GM21423 (cell line): ENCODE measurements around the gene GALK2.
A peak's percentile ranks its signal among the peaks of the same experiment; 100 is the strongest.
"Not testable (repeated sequence)": the region's sequence is repeated elsewhere in the genome, so short reads cannot be mapped to it uniquely, and the experiment has no call there.

Experiments
- ATAC-seq: cut with Tn5 transposase; IDR thresholded peaks from one replicate; pipeline ENCODE4 v1.9.1; 2021; ENCODE audit warnings: mild to moderate bottlenecking, moderate library complexity; ENCODE audit not compliant: unreplicated experiment

Gene GALK2

DNA sequence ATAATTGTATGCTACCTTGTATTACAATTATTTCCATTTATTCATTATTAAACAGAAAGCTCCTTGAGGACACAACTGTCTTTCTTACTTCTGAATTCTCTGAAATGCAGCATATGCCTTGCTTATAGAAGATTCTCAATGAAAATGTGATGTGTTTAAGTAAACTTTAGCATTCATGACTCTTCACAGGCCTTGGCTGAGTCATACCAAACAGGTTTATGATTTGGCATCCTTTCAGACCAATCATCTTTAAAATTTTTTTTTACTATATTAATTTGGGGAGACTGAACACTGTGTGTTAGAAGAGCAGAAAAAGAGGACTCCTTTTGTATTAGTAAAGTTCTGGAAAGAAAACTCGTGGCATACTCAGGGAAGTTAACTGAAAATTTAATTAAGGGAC is 6.4 kb upstream of the GALK2 start:
- ATAC-seq = no peak

GRCh38 chr15:49164865-49165264 is 5.2 kb upstream of the GALK2 start:
- no peak for ATAC-seq

GRCh38 chr15:49168016-49168415 is 2.0 kb upstream of the GALK2 start:
- no peak for ATAC-seq

DNA sequence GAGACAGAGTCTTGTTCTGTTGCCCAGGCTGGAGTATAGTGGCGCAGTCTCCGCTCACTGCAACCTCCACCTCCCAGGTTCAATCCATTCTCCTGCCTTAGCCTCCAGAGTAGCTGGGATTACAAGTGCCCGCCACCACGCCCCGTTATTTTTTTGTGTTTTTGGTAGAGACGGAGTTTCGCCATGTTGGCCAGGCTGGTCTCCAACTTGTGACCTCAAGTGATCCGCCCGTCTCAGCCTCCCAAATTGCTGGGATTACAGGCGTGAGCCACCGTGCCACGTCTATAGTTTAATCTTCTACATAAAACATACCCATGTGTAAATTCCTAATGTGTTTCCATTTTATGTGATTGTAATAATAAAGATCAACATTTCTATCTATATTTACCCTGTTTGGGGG is 1.7 kb downstream of the GALK2 start:
- ATAC-seq = no peak

DNA sequence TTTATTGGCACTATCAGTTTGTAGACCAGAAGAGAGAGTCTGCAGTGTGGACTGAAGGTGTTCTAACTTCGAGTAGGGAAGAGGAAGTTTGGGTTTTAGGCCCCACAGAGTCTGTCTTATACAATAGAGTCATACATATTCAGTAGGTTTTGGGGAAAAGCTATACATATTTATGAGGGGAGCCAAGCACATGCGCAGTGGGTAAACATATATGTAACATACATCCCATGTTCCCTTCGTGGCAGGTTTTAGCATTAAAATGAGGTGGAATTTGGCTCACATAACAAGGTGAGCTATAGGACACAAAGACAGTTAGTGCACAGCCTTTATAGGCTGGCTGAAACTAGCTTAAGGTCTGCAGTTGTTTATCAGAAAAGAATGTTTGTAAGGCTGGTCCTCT is 4.9 kb downstream of the GALK2 start:
- no peak for ATAC-seq

DNA sequence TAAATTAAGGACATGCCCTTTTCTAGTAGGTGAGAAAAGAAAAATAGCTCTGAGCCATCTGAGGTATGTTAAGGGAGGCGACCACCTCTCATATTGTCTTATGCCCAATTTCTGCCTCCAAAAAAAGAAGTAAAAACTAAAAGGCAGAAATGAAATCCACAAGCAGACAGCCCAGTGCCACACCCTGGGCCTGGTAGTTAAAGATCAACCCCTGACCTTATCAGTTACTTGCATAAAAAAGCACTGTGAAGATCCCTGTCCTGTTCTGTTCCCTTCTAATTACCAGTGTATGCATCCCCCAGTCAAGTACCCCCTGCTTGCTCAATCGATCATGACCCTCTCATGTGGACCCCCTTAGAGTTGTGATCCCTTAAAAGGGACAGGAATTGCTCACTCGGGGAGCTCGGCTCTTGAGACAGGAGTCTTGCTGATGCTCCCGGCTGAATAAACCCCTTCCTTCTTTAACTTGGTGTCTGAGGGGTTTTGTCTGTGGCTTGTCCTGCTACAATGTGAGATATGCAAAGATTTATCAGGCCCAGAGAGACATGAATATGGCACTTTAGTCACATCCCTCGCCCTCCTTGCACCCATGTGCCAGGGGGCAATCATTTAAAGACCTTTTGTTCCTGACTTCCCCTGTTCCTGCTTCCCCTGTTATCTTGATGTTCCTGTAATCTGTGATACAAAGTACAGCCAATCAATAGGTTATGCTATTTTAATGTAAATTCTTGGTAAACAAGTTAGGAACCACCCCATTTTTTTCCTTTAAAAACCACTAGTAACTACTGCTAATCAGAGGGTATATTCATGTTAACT is 5.7 kb downstream of the GALK2 start:
- not testable (repeated sequence) for ATAC-seq

GRCh38 chr15:49178497-49178896 is 8.4 kb downstream of the GALK2 start:
- ATAC-seq = no peak

DNA sequence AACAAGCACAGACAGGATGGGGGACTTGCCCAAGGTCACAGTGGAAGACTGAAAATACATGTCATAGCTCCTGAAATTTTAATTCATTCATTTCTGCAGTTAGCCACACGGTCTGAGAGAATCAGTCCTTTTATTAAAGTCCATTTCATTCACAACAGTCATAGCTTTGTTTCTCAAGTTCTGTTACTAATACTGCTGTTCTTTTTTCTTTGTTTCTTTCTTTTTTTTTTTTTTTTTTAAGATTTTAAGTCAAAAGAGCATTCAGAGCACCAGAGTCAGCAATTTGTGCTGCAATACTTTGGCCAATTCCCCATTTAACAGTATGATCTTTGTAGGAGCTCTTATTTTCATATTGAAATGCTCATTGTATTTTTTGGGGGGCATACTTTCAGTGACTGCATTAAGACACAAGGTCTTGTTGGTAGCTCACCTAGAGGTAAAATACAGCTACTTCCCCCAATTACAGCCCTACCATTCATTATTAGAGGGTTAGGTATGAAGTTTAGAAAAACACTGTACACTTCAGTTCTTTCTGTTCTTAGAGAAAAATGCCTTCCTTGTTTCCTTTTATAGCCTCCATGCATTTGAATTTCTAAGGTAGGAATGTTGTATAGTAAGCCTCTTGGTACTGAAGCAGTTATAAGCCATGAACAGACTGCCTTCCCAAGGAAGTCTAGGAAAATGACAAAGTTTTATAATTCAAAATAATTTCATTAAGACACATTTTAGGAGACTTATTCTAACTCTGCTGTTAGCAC is 9.6 kb downstream of the GALK2 start:
- no peak for ATAC-seq

DNA sequence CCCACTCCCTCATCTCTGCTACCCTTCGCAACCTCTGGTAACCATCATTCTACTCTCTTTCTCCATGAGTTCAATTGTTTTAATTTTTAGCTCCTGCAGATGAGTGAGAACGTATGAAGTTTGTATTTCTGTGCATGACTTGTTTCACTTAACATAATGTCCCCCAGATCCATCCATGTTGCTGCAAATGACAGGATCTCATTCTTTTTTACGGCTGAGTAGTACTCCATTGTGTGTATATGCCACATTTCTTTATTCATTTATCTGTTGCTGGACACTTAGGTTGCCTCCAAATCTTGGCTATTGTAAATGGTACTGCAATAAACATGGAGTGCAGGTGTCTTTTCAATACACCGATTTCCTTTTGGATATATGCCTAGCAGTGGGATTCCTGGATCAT is 12.1 kb downstream of the GALK2 start:
- no peak for ATAC-seq

DNA sequence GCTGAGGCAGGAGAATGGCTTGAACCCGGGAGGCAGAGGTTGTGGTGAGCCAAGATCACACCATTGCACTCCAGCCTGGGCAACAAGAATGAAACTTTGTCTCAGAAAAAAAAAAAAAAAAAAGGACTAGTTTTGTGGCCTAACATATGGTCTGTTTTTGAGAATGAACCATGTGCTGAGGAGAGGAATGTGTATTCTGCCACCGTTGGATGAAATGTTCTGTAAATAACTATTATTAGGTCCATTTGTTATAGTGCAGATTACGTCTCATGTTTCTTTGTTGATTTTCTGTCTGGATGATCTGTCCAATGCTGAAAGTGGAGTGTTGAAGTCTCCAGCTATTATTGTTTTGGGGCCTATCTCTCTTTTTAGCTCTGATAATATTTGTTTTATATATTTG is 13.7 kb downstream of the GALK2 start:
- ATAC-seq = not testable (repeated sequence)

DNA sequence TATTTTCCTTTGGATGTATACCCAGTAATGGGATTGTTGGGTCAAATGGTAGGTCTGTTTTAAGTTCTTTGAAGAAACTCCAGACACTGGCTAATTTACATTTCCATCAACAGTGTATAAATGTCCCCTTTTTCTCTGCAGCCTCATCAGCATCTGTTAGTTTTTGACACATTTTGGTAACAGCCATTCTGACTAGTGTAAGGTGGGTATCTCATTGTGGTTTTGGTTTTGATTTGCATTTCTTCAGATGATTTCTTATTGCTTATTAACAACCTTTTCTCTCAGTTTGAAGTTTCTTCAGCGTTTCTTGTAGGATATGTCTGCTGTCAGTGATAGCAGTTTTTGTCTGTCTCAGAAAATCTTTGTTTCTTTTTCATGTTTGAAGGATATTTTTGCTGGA is 15.4 kb downstream of the GALK2 start:
- peak; percentile 83 for ATAC-seq

- ATAC-seq = no peak
These were observed 17.6 kb downstream of the GALK2 start for GRCh38 chr15:49187549-49188245.

- ATAC-seq = no peak
These were observed 18.9 kb downstream of the GALK2 start for GRCh38 chr15:49188933-49189332.

- ATAC-seq = no peak
These were observed 19.6 kb downstream of the GALK2 start for GRCh38 chr15:49189631-49190030.

GRCh38 chr15:49190586-49190985 is 20.5 kb downstream of the GALK2 start:
- ATAC-seq = no peak

- no peak for ATAC-seq
These were observed 21.8 kb downstream of the GALK2 start for GRCh38 chr15:49191892-49192291.

DNA sequence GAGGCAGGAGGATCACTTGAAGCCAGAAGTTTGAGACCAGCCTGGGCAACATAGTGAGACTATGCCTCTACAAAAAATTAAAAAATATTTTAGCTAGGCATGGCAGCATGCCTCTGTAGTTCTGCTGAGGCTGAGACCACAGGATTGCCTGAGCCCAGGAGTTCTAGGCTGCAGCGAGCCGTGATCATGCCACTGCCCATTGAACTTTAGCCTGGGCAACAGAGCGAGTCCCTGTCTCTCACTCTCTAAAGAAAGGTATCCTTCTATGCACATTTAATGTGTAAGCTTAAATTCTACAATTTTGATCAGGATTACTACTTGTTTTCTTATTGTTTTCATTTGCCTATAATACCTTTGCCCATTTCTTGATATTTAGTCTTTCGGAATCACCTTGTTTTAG is 26.8 kb downstream of the GALK2 start:
- ATAC-seq = no peak

DNA sequence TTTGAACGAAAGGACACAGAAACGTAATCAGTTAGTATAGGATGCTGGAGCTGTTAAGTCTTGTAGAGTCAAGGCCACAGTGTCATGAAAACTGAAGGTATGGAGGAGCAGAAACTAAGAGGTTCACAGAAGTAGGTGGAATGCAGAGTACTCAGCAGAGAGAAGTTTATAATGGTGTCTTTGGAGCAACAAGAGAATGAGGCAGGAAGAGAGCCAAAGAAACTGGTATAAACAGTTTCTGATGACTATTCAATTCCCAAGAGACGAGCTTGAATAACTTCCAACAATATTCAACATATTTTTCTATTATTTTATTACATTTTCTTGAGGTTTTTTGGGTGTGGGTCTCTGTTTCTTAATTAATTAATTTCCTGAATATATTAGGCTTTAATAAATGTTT is 29.6 kb downstream of the GALK2 start:
- ATAC-seq = no peak

DNA sequence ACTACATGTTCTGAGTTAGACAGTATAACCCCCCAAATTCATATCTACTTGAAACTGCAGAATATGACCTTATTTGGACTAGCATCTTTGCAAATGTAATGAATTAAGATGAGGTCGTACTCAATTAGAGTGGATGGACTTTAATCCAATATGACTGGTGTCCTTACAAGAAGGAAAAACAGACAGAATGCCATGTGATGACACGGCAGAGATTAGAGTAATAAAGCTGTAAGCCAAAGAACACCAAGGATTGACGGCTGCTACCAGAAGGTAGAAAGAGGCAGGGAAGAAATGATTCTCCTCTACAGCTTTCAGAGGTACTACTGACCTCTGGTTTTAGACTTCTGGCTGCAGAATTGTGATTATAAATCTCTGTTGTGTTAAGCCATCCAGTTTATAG is 30.3 kb downstream of the GALK2 start:
- ATAC-seq = no peak

GRCh38 chr15:49208102-49208501 is 38.1 kb downstream of the GALK2 start:
- not testable (repeated sequence) for ATAC-seq

DNA sequence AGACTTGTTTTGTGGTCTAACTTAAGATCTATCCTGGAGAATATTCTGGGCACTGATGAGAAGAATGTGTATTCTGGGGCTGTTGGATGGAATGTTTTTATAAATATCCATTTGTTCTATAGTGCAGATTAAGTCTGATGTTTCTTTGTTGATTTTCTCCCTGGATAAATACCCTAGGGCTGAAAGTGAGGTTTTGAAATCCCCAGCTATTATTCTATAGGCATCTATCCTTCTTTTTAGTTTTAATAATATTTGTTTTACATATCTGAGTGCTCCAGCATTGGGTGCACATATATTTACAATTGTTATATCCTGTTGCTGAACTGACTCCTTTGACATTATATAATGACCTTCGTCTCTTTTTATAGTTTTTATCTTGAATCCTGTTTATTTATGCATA is 42.9 kb downstream of the GALK2 start:
- no peak for ATAC-seq
